ENCODE data around the gene TSPAN18. TPM values are rescaled to one million over a fixed set of nuclear protein-coding genes. Genes with fewer than 3 reads are reported as not detected.

TSPAN18 gene
- total and polyA plus RNA-seq, 7 donors = 5.2 to 21.7 (median 8.0) TPM

DNA sequence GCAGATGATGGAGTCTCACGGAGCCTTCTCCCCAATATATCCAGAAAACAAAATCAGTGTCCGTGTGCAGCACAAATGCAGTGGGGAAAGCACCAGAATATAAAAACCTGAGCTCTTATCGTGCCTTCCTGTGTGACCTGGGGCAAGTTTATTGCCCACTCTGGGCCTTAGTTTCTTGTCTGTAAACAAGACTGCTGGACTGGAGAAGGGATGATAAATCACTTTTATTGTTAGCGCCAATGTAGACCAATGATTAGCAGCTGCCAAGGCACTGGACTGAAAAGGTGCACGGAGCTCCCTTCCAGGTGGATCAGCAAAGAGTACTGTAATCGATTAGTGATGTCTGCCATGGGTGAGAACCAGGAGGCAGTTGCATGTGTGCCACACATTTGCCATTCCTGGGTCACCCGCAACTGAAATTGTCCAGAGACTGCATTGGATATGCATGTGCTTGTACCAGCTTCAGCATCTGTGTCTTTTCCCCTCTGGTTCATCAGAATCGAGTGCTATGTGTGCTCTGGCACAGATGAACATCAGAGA lies 89.2 kb downstream of the TSPAN18 start:
- H3K4me3 ChIP-seq = no peak overlapping the region
- no peaks in the 10 kb centered on the region for H3K36me3 ChIP-seq (ENCODE audit: insufficient read depth in 1 of 2, low read depth in 1 of 2)
- H3K27ac ChIP-seq = no peak overlapping the region
- ATAC-seq (no peak), DNase-seq (no peak)
- intact Hi-C loops (cut with DNase I) = no loop called here
- TF ChIP-seq, protein P1, sequence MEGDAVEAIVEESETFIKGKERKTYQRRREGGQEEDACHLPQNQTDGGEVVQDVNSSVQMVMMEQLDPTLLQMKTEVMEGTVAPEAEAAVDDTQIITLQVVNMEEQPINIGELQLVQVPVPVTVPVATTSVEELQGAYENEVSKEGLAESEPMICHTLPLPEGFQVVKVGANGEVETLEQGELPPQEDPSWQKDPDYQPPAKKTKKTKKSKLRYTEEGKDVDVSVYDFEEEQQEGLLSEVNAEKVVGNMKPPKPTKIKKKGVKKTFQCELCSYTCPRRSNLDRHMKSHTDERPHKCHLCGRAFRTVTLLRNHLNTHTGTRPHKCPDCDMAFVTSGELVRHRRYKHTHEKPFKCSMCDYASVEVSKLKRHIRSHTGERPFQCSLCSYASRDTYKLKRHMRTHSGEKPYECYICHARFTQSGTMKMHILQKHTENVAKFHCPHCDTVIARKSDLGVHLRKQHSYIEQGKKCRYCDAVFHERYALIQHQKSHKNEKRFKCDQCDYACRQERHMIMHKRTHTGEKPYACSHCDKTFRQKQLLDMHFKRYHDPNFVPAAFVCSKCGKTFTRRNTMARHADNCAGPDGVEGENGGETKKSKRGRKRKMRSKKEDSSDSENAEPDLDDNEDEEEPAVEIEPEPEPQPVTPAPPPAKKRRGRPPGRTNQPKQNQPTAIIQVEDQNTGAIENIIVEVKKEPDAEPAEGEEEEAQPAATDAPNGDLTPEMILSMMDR (IDR thresholded peaks at IDR 0.05) = no peak
- no peaks in the 10 kb centered on the region for H3K9me3 ChIP-seq
- WGBS, 3 donors = 86 to 92% (median 88%) methylated on average over 8 of the region's 8 CpGs
- no peaks in the 10 kb centered on the region for H3K27me3 ChIP-seq (ENCODE audit: insufficient read depth in 3 of 3, low read length in 2 of 3)
- no peaks in the 10 kb centered on the region for H3K4me1 ChIP-seq

DNA sequence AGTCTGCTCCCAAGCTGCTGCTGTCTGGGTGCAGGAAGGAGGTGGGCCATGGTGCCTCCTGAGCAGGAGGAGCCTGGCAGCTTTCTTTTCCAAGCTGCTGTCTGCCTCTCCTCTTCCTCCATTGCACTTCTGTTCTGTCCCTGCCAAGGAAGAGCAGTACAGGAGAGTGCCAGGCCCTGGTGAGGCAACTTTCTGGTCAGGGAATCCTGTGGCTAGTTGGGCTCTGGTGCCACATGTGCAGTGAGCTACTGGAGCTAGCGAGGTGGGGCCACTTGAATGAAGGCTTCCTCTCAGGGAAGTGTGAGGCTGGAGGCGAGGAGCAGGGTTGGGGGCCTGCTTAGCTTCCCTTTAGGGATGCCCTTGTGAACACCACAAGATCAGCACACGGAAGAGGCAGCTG lies 90.0 kb downstream of the TSPAN18 start:
- 94 to 100% (median 95%) methylated on average over 3 of the region's 3 CpGs for whole genome bisulfite sequencing, 3 donors
- no peaks in the 10 kb centered on the region for H3K9me3 ChIP-seq
- intact Hi-C loops (cut with DNase I) = no loop called here
- ATAC-seq (no peak), DNase-seq (no peak)
- TF ChIP-seq, protein P1 (IDR thresholded peaks at IDR 0.05) = no peak
- no peaks in the 10 kb centered on the region for H3K36me3 ChIP-seq (ENCODE audit: insufficient read depth in 1 of 2, low read depth in 1 of 2)
- H3K4me1 ChIP-seq = no peaks in the 10 kb centered on the region
- no peak overlapping the region for H3K27ac ChIP-seq
- no peak overlapping the region for H3K4me3 ChIP-seq
- H3K27me3 ChIP-seq (ENCODE audit: insufficient read depth in 3 of 3, low read length in 2 of 3) = no peaks in the 10 kb centered on the region

DNA sequence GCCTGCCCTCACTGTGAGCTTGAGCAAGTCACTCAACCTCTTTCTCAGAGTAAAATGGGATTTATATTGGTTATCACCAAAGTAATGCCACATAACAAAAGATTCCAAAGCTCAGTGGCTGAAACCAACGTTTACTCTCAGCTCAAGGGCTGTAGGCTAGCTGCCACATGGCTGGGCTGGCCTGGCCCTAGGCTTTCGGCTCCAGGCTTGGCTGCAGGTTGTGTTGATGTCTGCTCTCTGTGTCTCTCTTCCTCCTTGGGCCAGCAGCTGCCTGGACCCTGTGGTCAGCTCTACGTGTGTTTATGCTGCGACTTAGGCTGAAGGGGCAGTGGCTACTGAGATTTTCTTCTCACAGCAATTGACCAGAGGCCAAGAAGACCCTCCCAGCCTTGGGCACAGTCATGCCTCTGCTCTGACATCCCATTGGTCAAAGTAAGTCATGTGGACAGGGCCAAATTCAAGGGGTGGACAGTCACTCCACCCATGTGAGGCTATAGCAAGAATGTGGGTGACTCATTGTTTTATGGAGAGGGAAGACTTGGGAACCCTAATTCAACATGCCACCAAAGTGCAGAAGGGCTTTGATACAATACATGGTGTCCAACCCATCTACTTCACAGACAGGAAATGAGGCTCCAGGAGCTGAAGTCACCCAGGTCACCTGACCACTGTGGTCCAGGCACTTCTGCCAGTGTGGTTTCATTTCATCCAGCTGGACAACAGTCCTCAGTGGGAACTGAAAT lies 90.6 kb downstream of the TSPAN18 start:
- no peak for DNase-seq
- 56 to 64% (median 62%) methylated on average over 4 of the region's 4 CpGs for WGBS, 3 donors
- Histone ChIP-seq H3K4me3 (no peak overlapping the region), H3K27ac (no peak overlapping the region), H3K27me3 (ENCODE audit: insufficient read depth in 3 of 3, low read length in 2 of 3) (no peaks in the 10 kb centered on the region), H3K4me1 (no peaks in the 10 kb centered on the region), H3K9me3 (no peaks in the 10 kb centered on the region), H3K36me3 (ENCODE audit: insufficient read depth in 1 of 2, low read depth in 1 of 2) (no peaks in the 10 kb centered on the region)
- no peak for ATAC-seq
- intact Hi-C loops (cut with DNase I) = no loop called here
- TF ChIP-seq, protein P1 (IDR thresholded peaks at IDR 0.05) = no peak

DNA sequence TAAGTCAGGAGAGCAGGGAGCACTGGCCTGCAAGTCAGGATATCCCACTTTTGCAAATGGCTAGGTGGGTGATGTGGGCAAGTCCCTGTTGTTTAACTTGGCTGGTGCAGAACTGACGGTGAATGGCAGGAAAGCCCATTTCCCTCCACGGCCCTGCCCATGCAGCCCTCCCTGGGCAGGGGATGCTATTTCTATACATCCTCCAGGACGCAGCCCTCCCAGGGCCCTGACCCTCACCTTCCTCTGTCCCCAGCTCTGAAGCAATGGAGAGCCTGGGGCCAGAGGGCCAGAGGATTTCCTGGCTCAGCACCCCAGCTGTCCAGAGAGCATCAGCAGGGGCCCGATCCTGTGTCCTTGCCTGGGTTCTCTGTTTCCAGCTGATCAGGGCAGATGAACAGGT lies 91.3 kb downstream of the TSPAN18 start:
- ATAC-seq (no peak), DNase-seq (no peak)
- TF ChIP-seq, protein P1 (IDR thresholded peaks at IDR 0.05) = no peak
- 81 to 82% (median 82%) methylated on average over 4 of the region's 4 CpGs for WGBS, 3 donors
- Histone ChIP-seq H3K9me3 (peaks cover 2% of the 10 kb centered on the region), H3K4me1 (no peaks in the 10 kb centered on the region), H3K27me3 (ENCODE audit: insufficient read depth in 3 of 3, low read length in 2 of 3) (no peaks in the 10 kb centered on the region), H3K27ac (no peak overlapping the region), H3K36me3 (ENCODE audit: insufficient read depth in 1 of 2, low read depth in 1 of 2) (no peaks in the 10 kb centered on the region), H3K4me3 (no peak overlapping the region)
- intact Hi-C loops (cut with DNase I) = no loop called here
